ENCODE data around the gene GJA10.
"Not testable (repeated sequence)": the region's sequence is repeated elsewhere in the genome, so short reads cannot be mapped to it uniquely, and the experiment has no call there.

The GJA10 gene

DNA sequence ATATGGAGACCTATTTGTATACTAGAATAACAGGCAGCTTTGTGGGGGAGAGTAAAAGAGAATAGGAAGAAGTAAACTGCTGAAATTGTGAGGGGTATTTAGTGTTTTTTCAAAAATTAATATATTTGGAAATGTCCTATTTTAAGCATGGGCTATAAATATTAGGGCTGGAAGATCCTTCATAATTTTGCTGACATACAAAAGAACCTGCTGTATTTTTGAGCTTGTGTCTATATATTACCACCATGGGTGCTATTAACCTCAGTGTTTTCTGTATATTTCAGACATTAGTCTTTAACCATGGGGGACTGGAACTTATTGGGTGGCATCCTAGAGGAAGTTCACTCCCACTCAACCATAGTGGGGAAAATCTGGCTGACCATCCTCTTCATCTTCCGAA, at the start of gene GJA10:
TSS of gene GJA10 (plus strand) at position 301 of the 400 bp plus-strand sequence. CDS start at position 301, 0 bp downstream.
- Mint-ChIP-seq H3K9me3 (ENCODE audit: low read depth) (no peaks in the 10 kb centered on the region), H3K27me3 (peaks cover 28% of the 10 kb centered on the region), H3K4me1 (ENCODE audit: low read depth) (peaks cover 2% of the 10 kb centered on the region), H3K36me3 (no peaks in the 10 kb centered on the region), H3K4me3 (no peak within 1 kb of the TSS), H3K27ac (no peak within 1 kb of the TSS)

DNA sequence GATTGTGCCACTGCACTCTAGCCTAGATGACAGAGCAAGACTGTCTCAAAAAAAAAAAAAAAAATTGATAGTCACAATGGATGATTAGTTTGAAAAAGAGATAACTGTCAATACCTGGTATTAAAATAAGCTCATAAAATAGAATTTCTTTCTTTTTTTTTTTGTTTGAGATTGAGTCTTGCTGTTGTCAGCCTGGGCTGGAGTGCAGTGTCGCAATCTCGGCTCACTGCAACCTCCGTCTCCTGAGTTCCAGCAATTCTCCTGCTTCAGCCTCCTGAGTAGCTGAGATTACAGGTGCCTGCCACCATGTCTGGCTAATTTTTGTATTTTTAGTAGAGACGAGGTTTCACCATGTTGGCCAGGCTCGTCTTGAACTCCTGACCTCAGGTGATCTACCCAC, 46.8 kb upstream of the GJA10 start:
- H3K27ac Mint-ChIP-seq; H3K4me3 Mint-ChIP-seq; H3K36me3 Mint-ChIP-seq; H3K9me3 Mint-ChIP-seq (ENCODE audit: low read depth); H3K27me3 Mint-ChIP-seq: not testable (repeated sequence)
- H3K4me1 Mint-ChIP-seq (ENCODE audit: low read depth) = peaks cover 18% of the 10 kb centered on the region

DNA sequence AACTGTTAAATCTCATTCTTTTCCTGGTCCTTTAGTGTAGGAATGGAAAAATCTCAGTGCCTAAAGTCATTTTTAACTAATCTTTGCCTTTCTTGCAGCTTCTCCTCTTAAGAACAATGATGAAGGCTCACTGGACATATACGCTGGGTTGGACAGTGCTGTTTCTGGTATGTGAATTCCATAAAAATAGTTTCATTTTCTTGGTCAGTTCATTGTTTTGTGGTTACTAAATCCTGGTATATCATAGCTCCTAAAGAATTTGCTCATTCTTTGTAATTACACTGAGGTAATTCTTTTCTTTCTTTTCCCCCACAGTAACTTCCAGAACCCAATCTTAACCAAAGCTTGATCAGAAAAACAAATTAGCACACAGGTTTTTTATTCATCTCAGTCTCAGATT, 41.2 kb upstream of the GJA10 start:
- Mint-ChIP-seq H3K27me3 (no peaks in the 10 kb centered on the region), H3K27ac (no peak overlapping the region), H3K36me3 (peaks cover 12% of the 10 kb centered on the region), H3K9me3 (ENCODE audit: low read depth) (no peaks in the 10 kb centered on the region), H3K4me3 (no peak overlapping the region), H3K4me1 (ENCODE audit: low read depth) (peaks cover 2% of the 10 kb centered on the region)

DNA sequence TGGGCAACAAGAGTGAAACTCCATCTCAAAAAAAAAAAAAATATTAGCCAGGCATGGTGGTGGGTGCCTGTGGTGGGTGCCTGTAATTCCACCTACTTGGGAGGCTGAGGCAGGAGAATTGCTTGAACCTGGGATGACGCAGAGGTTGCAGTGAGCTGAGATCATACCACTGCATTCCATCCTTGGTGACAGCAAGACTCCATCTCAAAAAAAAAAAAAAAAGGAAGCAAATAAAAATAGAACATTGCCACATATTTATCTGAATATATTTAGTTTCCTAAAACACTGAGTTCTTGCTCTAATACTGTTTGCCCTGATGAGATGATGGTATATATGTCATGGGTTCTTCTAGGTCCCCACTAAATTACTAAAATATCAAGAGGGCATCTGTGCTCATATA, 36.2 kb upstream of the GJA10 start:
- H3K27ac Mint-ChIP-seq = no peak overlapping the region
- peaks cover 32% of the 10 kb centered on the region for H3K36me3 Mint-ChIP-seq
- H3K4me1 Mint-ChIP-seq (ENCODE audit: low read depth) = peaks cover 11% of the 10 kb centered on the region
- peaks cover 4% of the 10 kb centered on the region for H3K9me3 Mint-ChIP-seq (ENCODE audit: low read depth)
- no peak overlapping the region for H3K4me3 Mint-ChIP-seq
- H3K27me3 Mint-ChIP-seq = no peaks in the 10 kb centered on the region

DNA sequence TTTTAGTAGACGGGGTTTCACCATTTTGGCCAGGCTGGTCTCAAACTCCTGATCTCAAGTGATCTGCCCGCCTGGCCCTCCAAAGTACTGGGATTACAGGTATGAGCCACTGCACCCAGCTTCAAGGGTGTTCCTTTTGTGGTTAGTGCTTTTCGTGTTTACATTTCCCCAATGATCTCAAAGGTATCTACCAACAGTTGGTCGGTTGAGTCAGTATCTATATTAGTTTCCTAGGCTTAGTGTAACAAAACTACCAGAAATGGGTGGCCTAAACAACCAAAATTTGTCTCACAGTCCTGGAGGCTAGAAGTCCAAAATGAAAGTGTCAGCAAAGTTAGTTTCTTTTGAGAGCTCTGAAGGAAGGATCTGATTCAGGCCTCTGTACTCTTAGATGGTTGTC, 34.5 kb upstream of the GJA10 start:
- peaks cover 11% of the 10 kb centered on the region for H3K4me1 Mint-ChIP-seq (ENCODE audit: low read depth)
- H3K27ac Mint-ChIP-seq = no peak overlapping the region
- peaks cover 4% of the 10 kb centered on the region for H3K9me3 Mint-ChIP-seq (ENCODE audit: low read depth)
- no peaks in the 10 kb centered on the region for H3K27me3 Mint-ChIP-seq
- H3K36me3 Mint-ChIP-seq = peaks cover 31% of the 10 kb centered on the region
- H3K4me3 Mint-ChIP-seq = no peak overlapping the region

DNA sequence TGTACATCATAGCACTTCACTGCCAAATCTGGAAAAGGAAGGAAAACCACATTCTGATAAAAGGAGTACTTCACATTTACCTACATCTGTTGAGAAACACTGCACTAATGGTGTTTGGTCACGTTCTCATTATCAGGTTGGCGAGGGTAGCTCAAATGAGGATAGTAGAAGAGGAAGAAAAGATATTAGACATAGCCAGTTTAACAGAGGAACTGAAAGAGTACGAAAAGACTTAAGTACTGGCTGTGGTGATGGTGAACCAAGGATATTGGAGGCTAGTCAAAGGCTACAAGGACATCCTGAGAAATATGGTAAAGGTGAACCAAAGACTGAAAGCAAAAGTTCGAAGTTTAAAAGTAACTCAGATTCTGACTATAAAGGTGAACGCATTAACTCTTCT, 32.0 kb upstream of the GJA10 start:
- Mint-ChIP-seq H3K4me3 (no peak overlapping the region), H3K9me3 (ENCODE audit: low read depth) (peaks cover 4% of the 10 kb centered on the region), H3K27ac (peak overlapping the region; percentile 41), H3K27me3 (no peaks in the 10 kb centered on the region), H3K4me1 (ENCODE audit: low read depth) (peaks cover 11% of the 10 kb centered on the region), H3K36me3 (peaks cover 37% of the 10 kb centered on the region)

DNA sequence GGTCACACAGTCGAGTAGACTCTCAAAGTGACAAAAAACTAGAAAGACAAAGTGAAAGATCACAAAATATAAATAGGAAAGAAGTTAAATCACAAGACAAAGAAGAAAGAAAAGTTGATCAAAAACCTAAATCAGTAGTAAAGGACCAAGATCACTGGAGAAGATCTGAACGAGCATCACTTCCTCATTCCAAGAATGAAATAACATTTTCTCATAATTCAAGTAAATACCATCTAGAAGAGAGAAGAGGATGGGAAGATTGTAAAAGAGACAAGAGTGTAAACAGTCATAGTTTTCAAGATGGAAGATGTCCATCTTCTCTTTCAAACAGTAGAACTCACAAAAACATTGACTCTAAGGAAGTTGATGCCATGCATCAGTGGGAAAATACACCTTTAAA, 31.6 kb upstream of the GJA10 start:
- H3K9me3 Mint-ChIP-seq (ENCODE audit: low read depth) = peaks cover 4% of the 10 kb centered on the region
- no peaks in the 10 kb centered on the region for H3K27me3 Mint-ChIP-seq
- peak overlapping the region; percentile 41 for H3K27ac Mint-ChIP-seq
- H3K4me1 Mint-ChIP-seq (ENCODE audit: low read depth) = peaks cover 11% of the 10 kb centered on the region
- H3K4me3 Mint-ChIP-seq = no peak overlapping the region
- peaks cover 39% of the 10 kb centered on the region for H3K36me3 Mint-ChIP-seq

DNA sequence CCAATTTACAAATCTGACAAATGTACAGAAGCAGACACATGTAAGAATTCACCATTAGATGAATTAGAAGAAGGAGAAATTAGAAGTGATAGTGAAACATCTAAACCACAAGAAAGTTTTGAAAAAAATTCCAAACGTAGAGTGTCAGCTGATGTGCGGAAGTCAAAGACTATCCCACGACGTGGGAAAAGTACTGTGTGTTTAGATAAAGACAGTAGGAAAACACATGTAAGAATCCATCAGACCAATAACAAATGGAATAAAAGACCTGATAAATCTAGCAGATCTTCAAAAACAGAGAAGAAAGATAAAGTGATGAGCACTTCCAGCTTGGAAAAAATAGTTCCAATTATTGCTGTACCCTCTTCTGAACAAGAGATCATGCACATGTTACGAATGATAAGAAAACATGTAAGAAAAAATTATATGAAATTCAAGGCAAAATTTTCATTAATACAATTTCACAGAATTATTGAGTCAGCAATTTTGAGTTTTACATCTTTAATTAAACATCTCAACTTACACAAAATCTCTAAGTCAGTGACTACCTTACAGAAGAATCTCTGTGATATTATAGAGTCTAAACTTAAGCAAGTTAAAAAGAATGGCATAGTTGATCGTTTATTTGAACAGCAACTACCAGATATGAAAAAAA, 28.1 kb upstream of the GJA10 start:
- Mint-ChIP-seq H3K36me3 (peaks cover 44% of the 10 kb centered on the region), H3K27ac (no peak overlapping the region), H3K4me1 (ENCODE audit: low read depth) (peaks cover 4% of the 10 kb centered on the region), H3K9me3 (ENCODE audit: low read depth) (peaks cover 4% of the 10 kb centered on the region), H3K27me3 (no peaks in the 10 kb centered on the region), H3K4me3 (no peak overlapping the region)

DNA sequence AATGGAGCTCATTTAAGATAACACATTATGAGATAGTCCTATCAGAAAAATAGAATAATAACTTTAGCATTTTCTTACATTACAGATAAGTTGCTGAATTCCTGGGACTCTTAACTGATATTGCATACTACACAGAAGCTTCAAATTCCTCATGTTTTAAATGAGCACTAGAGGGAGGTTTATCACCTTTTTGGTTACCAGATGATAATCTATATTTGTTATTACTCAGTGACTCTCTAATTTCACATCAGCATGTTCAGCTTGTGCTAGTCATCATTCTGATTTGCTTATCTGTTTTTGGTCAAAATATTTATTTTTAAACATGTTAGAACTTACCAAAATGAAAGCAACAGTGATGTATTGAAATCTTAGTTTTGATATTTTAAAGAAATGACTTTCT, 20.5 kb upstream of the GJA10 start:
- H3K4me3 Mint-ChIP-seq = no peak overlapping the region
- H3K27me3 Mint-ChIP-seq = no peaks in the 10 kb centered on the region
- peak overlapping the region; percentile 16 for H3K27ac Mint-ChIP-seq
- peaks cover 10% of the 10 kb centered on the region for H3K36me3 Mint-ChIP-seq
- no peaks in the 10 kb centered on the region for H3K9me3 Mint-ChIP-seq (ENCODE audit: low read depth)
- peaks cover 1% of the 10 kb centered on the region for H3K4me1 Mint-ChIP-seq (ENCODE audit: low read depth)

DNA sequence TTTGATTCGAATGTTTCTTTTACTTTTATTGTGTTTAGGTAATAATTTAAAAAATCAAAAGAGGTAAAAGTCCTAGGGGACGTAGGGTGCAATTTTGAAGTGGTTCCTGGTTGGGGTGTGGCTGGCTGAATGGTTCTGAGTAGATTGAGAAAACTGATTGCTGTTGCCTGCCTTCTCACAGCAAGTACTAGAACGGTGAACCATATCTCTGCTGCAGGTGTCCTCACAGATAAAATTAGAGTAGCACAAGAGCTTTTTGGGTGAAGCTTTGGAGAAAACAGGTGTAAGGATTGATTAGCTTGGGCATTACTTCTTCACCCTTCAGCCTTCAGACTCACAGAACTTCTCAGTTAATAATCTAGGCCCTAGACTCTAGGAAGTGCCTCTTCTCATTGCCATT, 19.8 kb upstream of the GJA10 start:
- Mint-ChIP-seq H3K4me3 (no peak overlapping the region), H3K4me1 (ENCODE audit: low read depth) (peaks cover 1% of the 10 kb centered on the region), H3K9me3 (ENCODE audit: low read depth) (no peaks in the 10 kb centered on the region), H3K36me3 (peaks cover 8% of the 10 kb centered on the region), H3K27ac (no peak overlapping the region), H3K27me3 (no peaks in the 10 kb centered on the region)

DNA sequence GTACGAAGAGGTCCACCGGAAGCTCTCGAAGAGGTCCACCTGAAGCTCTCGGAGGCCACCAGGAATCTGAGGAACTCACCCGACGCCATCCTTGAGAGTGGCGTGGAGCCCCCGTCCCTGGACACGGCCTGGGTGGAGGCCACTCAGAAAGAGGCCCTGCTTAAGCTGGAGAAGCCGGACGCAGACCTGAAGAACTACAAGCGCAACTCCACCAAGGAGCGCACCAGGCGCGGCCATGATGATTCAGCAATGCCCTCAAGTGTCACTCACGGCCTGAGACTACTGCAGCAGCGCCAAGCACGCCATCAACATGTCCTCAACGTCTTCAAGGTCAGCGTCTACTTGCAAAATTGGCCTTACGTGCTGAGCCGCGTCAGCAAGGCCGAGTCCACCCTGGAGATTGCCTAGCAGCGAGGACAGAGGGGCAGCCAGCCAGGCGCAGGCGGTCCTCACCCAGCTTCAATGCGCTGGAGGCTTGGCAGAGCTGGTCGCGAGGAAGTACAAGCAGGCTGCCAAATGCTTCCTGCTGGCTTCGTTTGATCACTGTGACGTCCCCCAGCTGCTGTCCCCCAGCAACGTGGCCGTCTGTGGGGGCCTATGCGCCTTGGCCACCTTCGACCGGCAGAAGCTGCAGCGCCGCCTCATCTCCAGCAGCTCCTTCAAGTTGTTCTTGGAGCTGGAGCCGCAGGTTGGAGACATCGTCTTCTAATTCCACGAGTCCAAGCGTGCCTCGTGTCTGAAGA, 7.7 kb upstream of the GJA10 start:
- H3K4me3 Mint-ChIP-seq = no peak overlapping the region
- H3K27ac Mint-ChIP-seq = no peak overlapping the region
- peaks cover 2% of the 10 kb centered on the region for H3K4me1 Mint-ChIP-seq (ENCODE audit: low read depth)
- no peaks in the 10 kb centered on the region for H3K36me3 Mint-ChIP-seq
- peaks cover 6% of the 10 kb centered on the region for H3K27me3 Mint-ChIP-seq
- no peaks in the 10 kb centered on the region for H3K9me3 Mint-ChIP-seq (ENCODE audit: low read depth)

DNA sequence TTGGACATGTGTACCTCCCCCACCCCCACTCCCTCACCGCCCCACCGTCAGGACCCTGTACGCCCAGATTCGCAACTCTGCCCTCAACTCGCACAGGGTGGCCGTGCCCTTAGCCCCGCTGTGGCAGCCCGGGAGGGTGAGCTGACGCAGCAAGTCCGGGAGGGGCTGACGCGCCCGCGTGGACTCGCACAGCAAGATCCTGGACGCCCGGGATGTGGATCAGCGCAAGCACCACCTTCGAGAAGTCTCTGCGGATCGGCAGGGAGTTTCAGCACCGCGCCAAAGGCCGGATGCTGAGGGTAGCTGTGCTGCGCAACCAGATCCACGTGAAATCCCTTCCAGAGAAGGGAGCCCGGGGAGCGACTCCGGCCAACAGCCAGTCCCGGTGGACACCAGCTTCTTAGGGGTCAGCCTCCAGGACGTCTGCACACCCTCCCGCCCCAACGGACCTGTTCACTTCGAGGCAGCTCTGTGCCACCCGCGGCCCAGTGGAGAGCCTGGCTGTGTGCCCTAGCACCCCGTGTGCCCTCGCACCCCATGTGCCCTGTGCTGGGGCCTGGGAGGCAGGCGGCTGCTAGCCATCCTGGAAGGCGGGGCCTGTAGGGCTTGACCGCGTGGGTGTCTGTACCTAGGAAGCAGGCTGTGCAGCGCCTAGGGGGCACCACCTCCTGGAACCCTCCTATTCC, 6.7 kb upstream of the GJA10 start:
- H3K36me3 Mint-ChIP-seq = no peaks in the 10 kb centered on the region
- no peaks in the 10 kb centered on the region for H3K9me3 Mint-ChIP-seq (ENCODE audit: low read depth)
- H3K27ac Mint-ChIP-seq = no peak overlapping the region
- peaks cover 8% of the 10 kb centered on the region for H3K27me3 Mint-ChIP-seq
- H3K4me3 Mint-ChIP-seq = no peak overlapping the region
- H3K4me1 Mint-ChIP-seq (ENCODE audit: low read depth) = peaks cover 3% of the 10 kb centered on the region

DNA sequence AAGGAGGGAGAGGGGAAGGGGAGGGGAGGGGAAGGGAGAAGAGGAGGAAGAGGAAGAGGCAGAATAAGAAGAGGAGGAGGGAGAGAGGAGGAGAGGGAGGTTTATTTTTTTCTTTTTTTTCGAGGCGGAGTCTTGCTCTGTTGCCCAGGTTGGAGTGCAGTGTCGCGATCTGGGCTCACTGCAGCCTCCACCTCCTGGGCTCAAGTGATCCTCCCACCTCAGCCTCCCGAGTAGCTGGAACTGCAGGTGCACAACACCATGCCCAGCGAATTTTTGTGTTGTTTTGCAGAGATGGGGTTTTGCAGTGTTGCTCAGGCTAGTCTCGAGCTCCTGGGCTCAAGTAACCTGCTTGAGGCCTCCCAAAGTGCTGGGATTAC, 6.1 kb upstream of the GJA10 start:
- H3K4me1 Mint-ChIP-seq (ENCODE audit: low read depth) = peaks cover 3% of the 10 kb centered on the region
- no peak overlapping the region for H3K27ac Mint-ChIP-seq
- peaks cover 10% of the 10 kb centered on the region for H3K27me3 Mint-ChIP-seq
- no peaks in the 10 kb centered on the region for H3K36me3 Mint-ChIP-seq
- H3K4me3 Mint-ChIP-seq = no peak overlapping the region
- no peaks in the 10 kb centered on the region for H3K9me3 Mint-ChIP-seq (ENCODE audit: low read depth)

DNA sequence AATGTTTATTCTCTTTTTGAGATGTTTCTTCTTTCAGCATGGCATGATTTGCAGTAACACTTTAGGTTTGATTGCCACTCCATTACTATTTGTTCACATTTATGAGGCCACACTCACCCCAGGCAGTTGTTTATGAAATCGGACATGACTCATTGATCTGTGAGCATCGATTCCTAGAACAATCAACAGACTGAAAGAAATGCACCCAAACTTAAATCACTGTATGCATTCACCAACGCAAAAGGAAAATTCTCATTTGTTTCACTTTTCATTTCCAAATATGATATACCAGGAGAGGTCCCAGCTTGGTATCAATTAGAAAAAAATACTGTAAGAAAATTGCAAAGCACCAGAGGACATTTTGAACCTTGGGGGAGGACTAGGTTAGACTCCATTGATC, 5.4 kb upstream of the GJA10 start:
- Mint-ChIP-seq H3K27me3 (peaks cover 17% of the 10 kb centered on the region), H3K4me3 (no peak overlapping the region), H3K27ac (no peak overlapping the region), H3K4me1 (ENCODE audit: low read depth) (peaks cover 3% of the 10 kb centered on the region), H3K36me3 (no peaks in the 10 kb centered on the region), H3K9me3 (ENCODE audit: low read depth) (no peaks in the 10 kb centered on the region)

DNA sequence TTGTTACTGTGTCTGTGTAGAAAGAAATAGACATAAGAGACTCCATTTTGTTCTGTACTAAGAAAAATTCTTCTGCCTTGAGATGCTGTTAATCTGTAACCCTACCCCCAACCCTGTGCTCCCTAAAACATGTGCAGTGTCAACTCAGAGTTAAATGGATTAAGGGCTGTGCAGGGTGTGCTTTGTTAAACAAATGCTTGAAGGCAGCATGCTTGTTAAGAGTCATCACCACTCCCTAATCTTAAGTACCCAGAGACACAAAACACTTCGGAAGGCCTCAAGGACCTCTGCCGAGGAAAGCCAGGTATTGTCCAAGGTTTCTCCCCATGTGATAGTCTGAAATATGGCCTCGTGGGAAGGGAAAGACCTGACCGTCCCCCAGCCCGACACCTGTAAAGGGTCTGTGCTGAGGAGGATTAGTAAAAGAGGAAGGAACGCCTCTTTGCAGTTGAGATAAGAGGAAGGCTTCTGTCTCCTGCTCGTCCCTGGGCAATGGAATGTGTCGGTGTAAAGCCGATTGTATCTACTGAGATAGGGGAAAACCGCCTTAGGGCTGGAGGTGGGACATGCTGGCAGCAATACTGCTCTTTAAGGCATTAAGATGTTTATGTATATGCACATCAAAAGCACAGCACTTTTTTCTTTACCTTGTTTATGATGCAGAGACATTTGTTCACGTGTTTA, 3.3 kb upstream of the GJA10 start:
- not testable (repeated sequence) for H3K36me3 Mint-ChIP-seq; H3K27ac Mint-ChIP-seq; H3K9me3 Mint-ChIP-seq (ENCODE audit: low read depth); H3K4me1 Mint-ChIP-seq (ENCODE audit: low read depth); H3K4me3 Mint-ChIP-seq
- peaks cover 25% of the 10 kb centered on the region for H3K27me3 Mint-ChIP-seq

All from activated naive CD8-positive, alpha-beta T cell (primary cell).